Skeletal muscle cell (primary cell): ENCODE results near the gene LPIN2.

Experiments
- DNase-seq: peaks from one replicate; pipeline ENCODE4 v3.0.0-alpha.2; 2010; ENCODE audit warnings: low read depth
- H3K4me3 ChIP-seq: 2 replicates; pipeline ENCODE4 v1.5.1; 2011; ENCODE audit warnings: low read depth, mild to moderate bottlenecking, control low read depth, low read length, moderate library complexity

The LPIN2 gene

GRCh38 chr18:2984703-2985261 is 28.2 kb downstream of the LPIN2 start:
- no peak overlapping the region for H3K4me3 ChIP-seq
- DNase-seq: no peak

- no peak for DNase-seq
- H3K4me3 ChIP-seq: no peak overlapping the region
These were observed 28.9 kb downstream of the LPIN2 start for GRCh38 chr18:2984091-2984490.

GRCh38 chr18:2983296-2983695 is 29.6 kb downstream of the LPIN2 start:
- H3K4me3 ChIP-seq: no peak overlapping the region
- DNase-seq: no peak

- no peak for DNase-seq
- H3K4me3 ChIP-seq: no peak overlapping the region
These were observed 30.3 kb downstream of the LPIN2 start for GRCh38 chr18:2982452-2983269.

GRCh38 chr18:2982022-2982421 is 30.9 kb downstream of the LPIN2 start:
- H3K4me3 ChIP-seq: no peak overlapping the region
- no peak for DNase-seq

- DNase-seq: peak; percentile 91
These were observed 31.7 kb downstream of the LPIN2 start for GRCh38 chr18:2981212-2981728.

GRCh38 chr18:2979871-2980790 is 32.8 kb downstream of the LPIN2 start:
- no peak for DNase-seq
- no peak overlapping the region for H3K4me3 ChIP-seq

More at GRCh38 chr18:2981212-2981728, 31.7 kb downstream of the LPIN2 start:
- H3K4me3 ChIP-seq: no peak overlapping the region

GRCh38 chr18:2979129-2979528 is 33.8 kb downstream of the LPIN2 start:
- H3K4me3 ChIP-seq: no peak overlapping the region
- DNase-seq: no peak

GRCh38 chr18:2978661-2979106 is 34.3 kb downstream of the LPIN2 start:
- peak; percentile 82 for DNase-seq

GRCh38 chr18:2978208-2978607 is 34.7 kb downstream of the LPIN2 start:
- no peak for DNase-seq
- peak overlapping the region; percentile 20 for H3K4me3 ChIP-seq

More at GRCh38 chr18:2978661-2979106, 34.3 kb downstream of the LPIN2 start:
- peak overlapping the region; percentile 20 for H3K4me3 ChIP-seq

GRCh38 chr18:2976218-2977132 is 36.5 kb downstream of the LPIN2 start:
- no peak for DNase-seq
- no peak overlapping the region for H3K4me3 ChIP-seq

GRCh38 chr18:2974731-2975130 is 38.2 kb downstream of the LPIN2 start:
- no peak for DNase-seq
- no peak overlapping the region for H3K4me3 ChIP-seq

GRCh38 chr18:2971741-2972552 is 41.0 kb downstream of the LPIN2 start:
- no peak overlapping the region for H3K4me3 ChIP-seq
- DNase-seq: no peak

GRCh38 chr18:2970772-2971659 is 41.9 kb downstream of the LPIN2 start:
- no peak overlapping the region for H3K4me3 ChIP-seq

GRCh38 chr18:2970344-2970743 is 42.6 kb downstream of the LPIN2 start:
- H3K4me3 ChIP-seq: no peak overlapping the region
- DNase-seq: no peak

More at GRCh38 chr18:2970772-2971659, 41.9 kb downstream of the LPIN2 start:
- no peak for DNase-seq

GRCh38 chr18:2969695-2970094 is 43.2 kb downstream of the LPIN2 start:
- DNase-seq: no peak
- no peak overlapping the region for H3K4me3 ChIP-seq

- H3K4me3 ChIP-seq: no peak overlapping the region
- no peak for DNase-seq
These were observed 44.3 kb downstream of the LPIN2 start for GRCh38 chr18:2968606-2969005.
